Upper lobe of right lung (tissue), 1 donor: Measurements from ENCODE around the gene ZNF322. TPM values are rescaled to one million over a fixed set of nuclear protein-coding genes. Genes with fewer than 3 reads are reported as not detected.

Source experiments
- ATAC-seq: fragments of 200-7000 bp; cut with Tn5 transposase; one replicate; pipeline ENCODE4 v1.9.1; 2020; ENCODE audit warnings: mild to moderate bottlenecking, moderate library complexity
- DNase-seq: peaks from one replicate; pipeline ENCODE4 v3.0.0-alpha.2; 2020
- H3K27ac ChIP-seq: fragments of 200-600 bp; one replicate; pipeline ENCODE4 v1.8.0; 2022
- H3K27me3 ChIP-seq: fragments of 200-600 bp; one replicate; pipeline ENCODE4 v1.8.0; 2022; ENCODE audit warnings: mild to moderate bottlenecking
- H3K36me3 ChIP-seq: fragments of 200-600 bp; one replicate; pipeline ENCODE4 v1.8.0; 2022
- H3K4me1 ChIP-seq: fragments of 200-600 bp; one replicate; pipeline ENCODE4 v1.8.0; 2022
- H3K4me3 ChIP-seq: fragments of 200-600 bp; one replicate; pipeline ENCODE4 v1.8.0; 2022; ENCODE audit warnings: mild to moderate bottlenecking
- H3K9me3 ChIP-seq: fragments of 200-600 bp; one replicate; pipeline ENCODE4 v1.8.0; 2022
- CTCF ChIP-seq: fragments of 200-600 bp; IDR thresholded peaks from one replicate; pipeline ENCODE4 v1.8.0; 2022; ENCODE audit warnings: antibody characterized with exemption
- intact Hi-C: fragments of 100-400 bp; cut with DNase I; formaldehyde crosslinking; loops from one replicate; pipeline ENCODE4 v1.11.0; 2022
- total RNA-seq: library from RNA; stranded (reverse); fragmentation: NEBNext Ultra II Directional; extraction: Animal tissue kit (Norgen Biotek cat#: 25700); gene quantifications from one replicate; pipeline ENCODE4 v1.2.1, GENCODE V29; 2021
- donor health status: DM: no; HTN: yes; CAD: no; lungs with severe emphysema.

ZNF322 gene
- total RNA-seq, 1 donor from 2014 or later: 24.7 TPM

DNA sequence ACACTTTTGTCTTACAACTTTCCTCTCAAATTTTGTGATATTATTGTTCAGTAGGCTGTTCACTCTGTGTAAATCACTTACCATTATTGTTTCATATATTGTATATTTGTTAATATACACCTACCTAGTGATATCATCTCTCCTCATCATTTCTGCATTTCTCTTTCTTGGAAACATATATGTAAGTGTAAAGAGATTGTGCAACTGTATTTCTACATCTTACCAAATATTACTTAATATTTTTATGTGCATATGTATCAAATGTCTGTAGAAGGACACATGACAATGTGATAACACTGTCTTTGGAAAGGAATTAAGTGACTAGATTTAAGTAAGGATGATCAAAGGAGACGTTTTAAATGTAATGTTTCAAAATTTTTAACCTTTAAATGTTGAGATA is 30.2 kb downstream of the ZNF322 start:
- H3K27me3 ChIP-seq: no peaks in the 10 kb centered on the region
- H3K9me3 ChIP-seq: no peaks in the 10 kb centered on the region
- intact Hi-C loops: no loop called here
- no peak overlapping the region for H3K4me3 ChIP-seq
- no peak for TF ChIP-seq CTCF
- no peak for ATAC-seq
- no peaks in the 10 kb centered on the region for H3K4me1 ChIP-seq
- no peak overlapping the region for H3K27ac ChIP-seq
- H3K36me3 ChIP-seq: no peaks in the 10 kb centered on the region
- DNase-seq: no peak

- no peak overlapping the region for H3K4me3 ChIP-seq
- intact Hi-C loops: no loop called here
- no peaks in the 10 kb centered on the region for H3K4me1 ChIP-seq
- no peak overlapping the region for H3K27ac ChIP-seq
- TF ChIP-seq CTCF: no peak
- no peaks in the 10 kb centered on the region for H3K9me3 ChIP-seq
- no peaks in the 10 kb centered on the region for H3K36me3 ChIP-seq
- no peaks in the 10 kb centered on the region for H3K27me3 ChIP-seq
- DNase-seq (no peak), ATAC-seq (no peak)
Measured at GRCh38 chr6:26627843-26628242, 31.7 kb downstream of the ZNF322 start.

DNA sequence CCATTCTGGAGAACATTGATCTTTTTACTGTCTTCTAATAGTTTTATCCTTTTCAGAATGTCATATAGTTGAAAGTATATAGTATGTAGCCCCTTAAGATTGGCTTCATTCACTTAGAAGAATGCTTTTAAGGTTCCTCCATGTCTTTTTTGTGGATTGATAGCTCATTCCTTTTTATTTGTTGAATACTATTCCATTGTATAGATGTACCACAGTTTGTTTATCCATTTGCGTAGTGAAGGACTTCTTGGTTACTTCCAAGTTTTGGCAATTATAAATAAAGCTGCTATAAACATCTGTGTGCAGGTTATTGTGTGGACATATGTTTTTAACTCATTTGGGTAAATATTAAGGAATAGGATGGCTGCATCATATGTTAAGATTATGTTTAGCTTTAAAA is 35.0 kb downstream of the ZNF322 start:
- Histone ChIP-seq H3K9me3 (no peaks in the 10 kb centered on the region), H3K36me3 (no peaks in the 10 kb centered on the region), H3K27ac (no peak overlapping the region), H3K4me1 (no peaks in the 10 kb centered on the region), H3K27me3 (no peaks in the 10 kb centered on the region), H3K4me3 (no peak overlapping the region)
- ATAC-seq (no peak), DNase-seq (no peak)
- intact Hi-C loops: no loop called here
- no peak for TF ChIP-seq CTCF

GRCh38 chr6:26623339-26623859 is 36.1 kb downstream of the ZNF322 start:
- Histone ChIP-seq H3K36me3 (no peaks in the 10 kb centered on the region), H3K4me3 (no peak overlapping the region)
- intact Hi-C loops: no loop called here

GRCh38 chr6:26613689-26614683 is 45.6 kb downstream of the ZNF322 start:
- TF ChIP-seq CTCF: no peak
- ATAC-seq: peak; percentile 41
- peaks cover 13% of the 10 kb centered on the region for H3K4me1 ChIP-seq
- H3K9me3 ChIP-seq: no peaks in the 10 kb centered on the region
- no peaks in the 10 kb centered on the region for H3K36me3 ChIP-seq
- DNase-seq: no peak
- peak overlapping the region; percentile 32 for H3K4me3 ChIP-seq
- no peak overlapping the region for H3K27ac ChIP-seq
- intact Hi-C loops: no loop called here
- H3K27me3 ChIP-seq: peaks cover 54% of the 10 kb centered on the region

More at GRCh38 chr6:26623339-26623859, 36.1 kb downstream of the ZNF322 start:
- no peak for TF ChIP-seq CTCF
- H3K27me3 ChIP-seq: peaks cover 2% of the 10 kb centered on the region
- no peaks in the 10 kb centered on the region for H3K9me3 ChIP-seq
- no peak overlapping the region for H3K27ac ChIP-seq
- H3K4me1 ChIP-seq: no peaks in the 10 kb centered on the region
- no peak for DNase-seq
- no peak for ATAC-seq
